MCF 10A (cell line): ENCODE results near the gene TMEM247. TPM values are rescaled to one million over a fixed set of nuclear protein-coding genes. Genes with fewer than 3 reads are reported as not detected.

Source experiments
- BruUV-seq: library from RNA; stranded (reverse); fragments of 400-500 nt; replicated peaks from 2 replicates; lab custom pipeline; 2021; lab: Mats Ljungman, UMichigan
- CTCF ChIA-PET: fragments of 300-600 bp; sonication (Branson Sonifier 250); formaldehyde crosslinking; extraction: SDS; loops from one replicate; lab custom pipeline; 2021; ENCODE audit warnings: antibody characterized with exemption, inconsistent platforms; lab: Yijun Ruan, JAX
- POLR2A ChIA-PET: fragments of 300-600, 350-650 bp; sonication (Branson Sonifier 250); formaldehyde crosslinking; extraction: SDS; loops from one replicate; lab custom pipeline; 2020; ENCODE audit warnings: antibody characterized with exemption, inconsistent platforms; lab: Yijun Ruan, JAX
- DNase-seq: peaks from one replicate; pipeline ENCODE4 v3.0.0-alpha.2; 2018; ENCODE audit not compliant: unreplicated experiment
- H3K27ac Mint-ChIP-seq: one replicate; pipeline ENCODE4 v1.8.0; 2022; ENCODE audit warnings: mild to moderate bottlenecking, low read depth, mixed read lengths; ENCODE audit not compliant: unreplicated experiment
- H3K27me3 Mint-ChIP-seq: one replicate; pipeline ENCODE4 v1.8.0; 2022; ENCODE audit warnings: mixed read lengths; ENCODE audit not compliant: insufficient read depth, unreplicated experiment
- H3K36me3 Mint-ChIP-seq: one replicate; pipeline ENCODE4 v1.8.0; 2022; ENCODE audit warnings: mild to moderate bottlenecking, moderate library complexity, mixed read lengths; ENCODE audit not compliant: insufficient read depth, unreplicated experiment
- H3K4me1 Mint-ChIP-seq: one replicate; pipeline ENCODE4 v1.8.0; 2022; ENCODE audit warnings: mixed read lengths; ENCODE audit not compliant: insufficient read depth, unreplicated experiment
- H3K4me3 Mint-ChIP-seq: one replicate; pipeline ENCODE4 v1.8.0; 2022; ENCODE audit warnings: mild to moderate bottlenecking, moderate library complexity, mixed read lengths; ENCODE audit not compliant: unreplicated experiment
- H3K9me3 Mint-ChIP-seq: one replicate; pipeline ENCODE4 v1.8.0; 2022; ENCODE audit warnings: mixed read lengths; ENCODE audit not compliant: unreplicated experiment
- intact Hi-C: fragments of 100-400 bp; cut with micrococcal nuclease; formaldehyde crosslinking; loops from 2 replicates; pipeline ENCODE4 v1.14.1; 2022
- total RNA-seq: library from RNA; stranded (reverse); gene quantifications from 2 replicates; pipeline ENCODE4 v1.2.3, GENCODE V29; 2022
- TF ChIP-seq, protein P1 (sequence below): fragments of 200-600 bp; IDR thresholded peaks from one replicate; pipeline ENCODE4 v1.8.0; 2022; ENCODE audit warnings: antibody characterized with exemption, mild to moderate bottlenecking; ENCODE audit not compliant: unreplicated experiment

The TMEM247 gene
- total RNA-seq, 1 experiment from 2014 or later = not detected

- no TSS peak for BruUV-seq
- Mint-ChIP-seq H3K27ac (peak overlapping the region; percentile 33), H3K27me3 (no peaks in the 10 kb centered on the region), H3K36me3 (no peaks in the 10 kb centered on the region), H3K4me3 (no peak overlapping the region), H3K9me3 (no peaks in the 10 kb centered on the region), H3K4me1 (peaks cover 6% of the 10 kb centered on the region)
- POLR2A ChIA-PET = interaction anchor here (1.2 to 1.4 kb wide), 3 partner anchors 52 to 75 kb away, joined by 4 read pairs; no protein-coding TSS in a partner anchor
- peak; percentile 68 for DNase-seq
- CTCF ChIA-PET = interaction anchor here (0.6 to 3.5 kb wide), 27 partner anchors 9 to 468 kb away, joined by 3 to 21 read pairs (median 5); partner anchors contain the start of gene EPAS1
- intact Hi-C loops = loop anchor here (1.0 kb wide), 6 partner anchors 75 to 468 kb away; no protein-coding TSS in a partner anchor
- TF ChIP-seq, protein P1, sequence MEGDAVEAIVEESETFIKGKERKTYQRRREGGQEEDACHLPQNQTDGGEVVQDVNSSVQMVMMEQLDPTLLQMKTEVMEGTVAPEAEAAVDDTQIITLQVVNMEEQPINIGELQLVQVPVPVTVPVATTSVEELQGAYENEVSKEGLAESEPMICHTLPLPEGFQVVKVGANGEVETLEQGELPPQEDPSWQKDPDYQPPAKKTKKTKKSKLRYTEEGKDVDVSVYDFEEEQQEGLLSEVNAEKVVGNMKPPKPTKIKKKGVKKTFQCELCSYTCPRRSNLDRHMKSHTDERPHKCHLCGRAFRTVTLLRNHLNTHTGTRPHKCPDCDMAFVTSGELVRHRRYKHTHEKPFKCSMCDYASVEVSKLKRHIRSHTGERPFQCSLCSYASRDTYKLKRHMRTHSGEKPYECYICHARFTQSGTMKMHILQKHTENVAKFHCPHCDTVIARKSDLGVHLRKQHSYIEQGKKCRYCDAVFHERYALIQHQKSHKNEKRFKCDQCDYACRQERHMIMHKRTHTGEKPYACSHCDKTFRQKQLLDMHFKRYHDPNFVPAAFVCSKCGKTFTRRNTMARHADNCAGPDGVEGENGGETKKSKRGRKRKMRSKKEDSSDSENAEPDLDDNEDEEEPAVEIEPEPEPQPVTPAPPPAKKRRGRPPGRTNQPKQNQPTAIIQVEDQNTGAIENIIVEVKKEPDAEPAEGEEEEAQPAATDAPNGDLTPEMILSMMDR = peak; percentile 99
These were observed 18.2 kb upstream of the TMEM247 start for GRCh38 chr2:46461011-46461674.

- intact Hi-C loops = loop anchor here (1.0 kb wide), 6 partner anchors 75 to 468 kb away; no protein-coding TSS in a partner anchor
These were observed 17.6 kb upstream of the TMEM247 start for GRCh38 chr2:46461709-46462171.

DNA sequence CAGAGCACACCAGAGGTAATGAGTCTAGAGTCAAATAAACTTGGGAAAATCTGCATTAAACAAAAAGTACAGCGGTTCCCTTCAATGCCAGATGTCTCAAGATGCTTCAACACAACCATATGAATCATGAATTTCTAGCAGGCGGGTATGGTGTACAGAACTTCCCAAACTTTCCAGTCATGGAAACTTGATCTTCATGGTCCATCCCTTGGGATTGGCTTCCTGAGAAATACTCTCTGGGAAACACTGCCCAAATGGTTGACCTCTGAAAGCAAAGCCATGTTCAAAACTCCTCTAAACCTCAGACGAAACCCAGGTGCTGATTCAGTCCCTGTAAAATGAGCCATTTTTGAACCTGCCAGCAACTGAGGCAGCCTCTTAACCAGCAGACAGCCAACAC lies 16.4 kb upstream of the TMEM247 start:
- BruUV-seq = no TSS peak
- Mint-ChIP-seq H3K9me3 (no peaks in the 10 kb centered on the region), H3K4me3 (no peak overlapping the region), H3K27me3 (no peaks in the 10 kb centered on the region), H3K4me1 (peaks cover 6% of the 10 kb centered on the region), H3K27ac (no peak overlapping the region), H3K36me3 (no peaks in the 10 kb centered on the region)
- intact Hi-C loops = no loop called here
- DNase-seq = no peak
- TF ChIP-seq, protein P1 = no peak
- CTCF ChIA-PET = interaction anchor here (0.5 to 1.8 kb wide), 13 partner anchors 9 to 1293 kb away, joined by 3 to 6 read pairs (median 3); no protein-coding TSS in a partner anchor
- POLR2A ChIA-PET = interaction anchor here (1.2 kb wide), 1 partner anchor 77 kb away, joined by 3 read pairs; no protein-coding TSS in a partner anchor

More at GRCh38 chr2:46461709-46462171, 17.6 kb upstream of the TMEM247 start:
- no peaks in the 10 kb centered on the region for H3K27me3 Mint-ChIP-seq
- no TSS peak for BruUV-seq
- CTCF ChIA-PET = interaction anchor here (0.6 to 3.5 kb wide), 15 partner anchors 26 to 468 kb away, joined by 3 to 21 read pairs (median 4); partner anchors contain the start of gene EPAS1
- H3K9me3 Mint-ChIP-seq = no peaks in the 10 kb centered on the region
- TF ChIP-seq, protein P1 = no peak
- POLR2A ChIA-PET = interaction anchor here (1.2 to 1.4 kb wide), 3 partner anchors 53 to 75 kb away, joined by 3 to 4 read pairs (median 4); no protein-coding TSS in a partner anchor
- no peak overlapping the region for H3K4me3 Mint-ChIP-seq
- H3K4me1 Mint-ChIP-seq = peaks cover 6% of the 10 kb centered on the region
- DNase-seq = no peak
- no peaks in the 10 kb centered on the region for H3K36me3 Mint-ChIP-seq
- peak overlapping the region; percentile 33 for H3K27ac Mint-ChIP-seq

- Mint-ChIP-seq H3K4me3 (no peak overlapping the region), H3K9me3 (no peaks in the 10 kb centered on the region), H3K4me1 (no peaks in the 10 kb centered on the region), H3K27ac (no peak overlapping the region), H3K27me3 (peaks cover 6% of the 10 kb centered on the region), H3K36me3 (no peaks in the 10 kb centered on the region)
- ChIA-PET POLR2A (interaction anchor here (0.6 kb wide), 1 partner anchor 180 kb away, joined by 3 read pairs; no protein-coding TSS in a partner anchor), CTCF (interaction anchor here (0.6 to 1.4 kb wide), 4 partner anchors 9 to 419 kb away, joined by 3 to 5 read pairs (median 4); no protein-coding TSS in a partner anchor)
- intact Hi-C loops = no loop called here
- DNase-seq = no peak
- BruUV-seq = no TSS peak
- TF ChIP-seq, protein P1 = no peak
These were observed 10.2 kb upstream of the TMEM247 start for GRCh38 chr2:46469116-46469515.
